Loucy (cell line): ENCODE measurements around the gene DDX39B.

Experiments
- CTCF ChIP-seq: fragments of 200-600 bp; sonication (generic); conservative IDR thresholded peaks from 2 replicates; pipeline ENCODE4 v1.5.1; 2014; ENCODE audit warnings: mild to moderate bottlenecking, antibody characterized with exemption, low read length
- EZH2phosphoT487 ChIP-seq: fragments of 200-600 bp; IDR thresholded peaks from 2 replicates; pipeline ENCODE4 v1.6.1; 2018; ENCODE audit warnings: antibody characterized with exemption, mild to moderate bottlenecking, moderate library complexity, borderline replicate concordance

- no peak for TF ChIP-seq CTCF
- no peak for TF ChIP-seq EZH2phosphoT487
Observed at GRCh38 chr6:31533455-31533841, 8.4 kb downstream of the DDX39B start.
